Inflammatory macrophage treated with lipopolysaccharide for 1 hour (primary cell): Measurements from ENCODE around the gene ST8SIA3.
A peak's percentile ranks its signal among the peaks of the same experiment; 100 is the strongest.

Experiments used
- DNase-seq, 2 donors: peaks; one replicate each; pipeline ENCODE4 v3.0.0-alpha.2; 2020 to 2022

ST8SIA3 gene, protein sequence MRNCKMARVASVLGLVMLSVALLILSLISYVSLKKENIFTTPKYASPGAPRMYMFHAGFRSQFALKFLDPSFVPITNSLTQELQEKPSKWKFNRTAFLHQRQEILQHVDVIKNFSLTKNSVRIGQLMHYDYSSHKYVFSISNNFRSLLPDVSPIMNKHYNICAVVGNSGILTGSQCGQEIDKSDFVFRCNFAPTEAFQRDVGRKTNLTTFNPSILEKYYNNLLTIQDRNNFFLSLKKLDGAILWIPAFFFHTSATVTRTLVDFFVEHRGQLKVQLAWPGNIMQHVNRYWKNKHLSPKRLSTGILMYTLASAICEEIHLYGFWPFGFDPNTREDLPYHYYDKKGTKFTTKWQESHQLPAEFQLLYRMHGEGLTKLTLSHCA

DNA sequence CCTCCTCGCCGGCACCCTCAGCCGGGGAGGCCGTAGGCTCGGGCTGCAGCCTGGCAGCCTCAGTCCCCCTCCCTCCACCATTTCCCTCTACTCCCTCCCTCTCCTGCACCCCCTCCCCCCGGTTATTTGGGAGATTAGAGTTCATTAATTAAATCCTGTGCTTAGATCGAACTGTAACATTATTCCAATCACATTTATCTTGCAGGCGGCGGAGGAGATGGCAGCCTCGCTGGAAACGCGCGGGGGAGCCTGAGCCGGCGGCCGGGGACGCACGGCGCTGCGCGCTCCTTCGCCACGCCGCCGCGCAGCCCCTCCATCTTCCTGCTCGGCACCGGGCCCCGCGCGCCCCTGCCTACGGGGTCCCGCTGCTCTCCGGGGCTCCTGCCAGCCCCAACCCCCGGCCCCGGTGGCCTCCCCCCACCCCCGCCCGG lies at the start of gene ST8SIA3:
TSS of gene ST8SIA3 (plus strand) at position 287 of the 431 bp plus-strand sequence. CDS start 290 bp downstream, outside the sequence.
- no peak for DNase-seq

DNA sequence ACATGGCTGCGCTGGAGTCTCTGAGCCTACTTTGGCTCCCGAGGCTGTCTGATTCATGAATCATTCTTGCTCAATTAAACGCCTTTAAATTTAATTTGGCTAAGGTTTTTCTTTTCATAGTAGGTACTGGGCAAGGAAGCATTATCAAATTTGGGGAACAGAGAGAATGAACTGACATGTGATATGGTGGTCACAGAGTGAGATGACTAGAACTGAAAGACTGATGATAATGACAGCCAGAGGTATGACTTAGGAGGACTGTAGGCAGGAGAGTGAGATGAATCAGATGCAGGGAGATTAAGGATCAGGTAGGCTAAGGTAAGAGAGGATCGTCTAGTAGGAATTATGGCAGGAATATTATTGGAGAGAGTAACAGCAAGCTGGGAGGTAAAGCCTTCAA lies 40.9 kb upstream of the ST8SIA3 start:
- no peak for DNase-seq

DNA sequence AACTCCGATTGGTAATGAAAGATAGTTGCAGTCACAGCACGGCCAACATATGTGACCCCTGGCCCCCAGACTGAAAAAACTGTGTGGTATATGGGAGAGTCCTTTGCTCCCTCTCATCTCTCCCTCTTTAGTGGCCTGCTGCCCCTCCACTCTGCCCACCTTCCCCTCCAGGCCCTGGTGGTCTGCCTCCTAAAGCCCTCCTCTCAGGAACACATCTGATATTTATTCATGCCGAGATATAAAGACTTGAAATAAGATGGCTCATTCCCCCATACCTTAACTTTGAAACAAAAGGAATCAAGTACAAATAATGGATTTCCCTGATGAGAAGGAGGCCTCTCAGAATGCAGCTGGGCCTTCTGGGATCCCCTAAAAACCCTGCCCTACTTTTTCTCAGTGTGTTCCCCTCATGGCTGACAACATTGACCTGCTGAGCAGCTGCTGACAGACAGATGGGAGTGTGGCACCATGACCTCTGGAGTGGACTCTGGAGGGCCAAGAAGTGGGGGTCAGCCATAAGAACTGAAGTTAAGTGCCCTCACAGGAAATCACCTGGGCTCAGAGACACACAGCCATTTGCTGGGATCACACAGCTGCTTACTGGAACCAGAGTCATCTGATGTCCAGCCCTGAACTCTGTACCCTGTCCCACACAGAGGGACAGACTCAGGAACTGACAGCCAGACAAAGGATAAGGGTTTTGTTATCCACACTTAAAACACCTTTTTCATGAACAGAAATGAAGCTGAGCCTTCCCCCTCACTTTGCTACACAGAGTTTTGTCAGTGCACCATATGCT lies 39.8 kb upstream of the ST8SIA3 start:
- no peak for DNase-seq

DNA sequence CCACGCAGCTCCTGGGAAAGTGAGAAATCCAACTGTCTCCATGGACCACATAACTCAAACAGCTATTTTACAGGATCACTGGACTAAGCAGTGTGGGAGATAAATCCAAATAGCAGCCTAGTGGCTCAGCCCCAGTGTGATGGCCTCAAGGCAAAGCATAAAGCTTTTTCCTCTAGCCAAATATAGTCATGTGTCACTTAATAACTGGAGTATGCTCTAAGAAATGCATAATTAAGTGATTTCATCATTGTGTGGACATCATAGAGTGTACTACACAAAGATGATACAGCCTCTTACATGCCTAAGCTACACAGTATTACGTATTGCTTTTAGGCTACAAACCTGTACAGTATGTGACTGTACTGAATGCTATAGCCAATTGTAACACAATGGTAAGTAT lies 31.8 kb upstream of the ST8SIA3 start:
- DNase-seq, result no peak

DNA sequence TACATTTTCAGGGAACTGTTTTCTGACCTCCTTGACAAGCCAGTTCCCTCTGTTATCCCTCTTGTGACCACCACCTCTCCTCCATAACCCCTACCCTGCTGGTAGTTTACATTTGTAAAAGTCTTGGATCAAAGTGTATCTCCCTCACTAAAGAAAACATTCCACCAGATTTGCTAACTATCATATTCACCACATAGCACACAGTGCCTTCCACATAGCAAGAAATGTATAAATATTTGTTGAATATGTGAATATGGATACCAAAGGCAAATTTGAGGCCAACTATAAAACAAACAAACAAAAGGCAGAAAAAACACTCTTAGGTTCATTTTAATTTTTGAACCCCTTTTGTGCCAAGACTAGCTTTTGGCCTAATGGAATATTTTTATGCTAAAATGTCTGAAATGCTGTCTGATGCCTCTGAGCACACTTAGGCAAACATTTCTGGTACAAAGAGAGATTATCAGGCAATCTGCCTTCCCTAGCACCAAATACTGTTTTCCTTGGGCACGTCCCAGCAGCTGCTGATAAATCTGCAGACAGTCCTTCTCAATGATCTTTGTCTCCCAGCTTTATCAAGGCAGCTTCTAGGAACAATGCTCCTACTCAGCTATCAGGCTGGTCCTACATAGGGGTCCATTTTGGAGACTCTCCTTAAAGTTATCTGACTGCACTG lies 26.7 kb upstream of the ST8SIA3 start:
- DNase-seq, result no peak

DNA sequence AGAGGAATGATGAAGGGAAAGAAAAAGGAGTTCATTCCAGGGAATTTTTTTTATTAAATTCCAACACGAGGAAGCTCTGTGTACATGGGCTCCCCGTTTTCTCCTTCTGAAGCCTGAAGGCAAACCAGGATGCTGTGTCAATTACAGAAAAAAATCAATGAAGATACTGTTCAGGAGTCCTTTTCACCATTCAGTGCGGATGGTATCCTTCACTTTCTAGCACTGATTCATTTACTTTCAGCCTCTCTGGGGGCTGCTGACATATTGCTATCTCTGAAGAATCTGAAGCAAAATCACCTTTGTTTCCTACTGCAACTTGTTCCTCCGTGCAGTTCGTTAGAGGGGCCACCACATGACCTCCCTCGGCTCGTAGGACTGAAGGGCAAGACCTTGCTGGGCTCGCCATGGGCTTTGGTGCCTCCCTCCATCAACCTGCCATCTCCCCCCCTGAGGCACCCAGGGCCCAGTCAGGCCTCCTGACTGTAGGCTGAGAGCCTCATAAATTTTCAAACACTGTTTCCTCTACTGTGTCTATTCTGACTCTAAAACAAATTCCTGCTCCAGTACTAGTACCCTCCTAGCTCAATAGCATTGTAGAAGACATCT lies 25.5 kb upstream of the ST8SIA3 start:
- no peak for DNase-seq

DNA sequence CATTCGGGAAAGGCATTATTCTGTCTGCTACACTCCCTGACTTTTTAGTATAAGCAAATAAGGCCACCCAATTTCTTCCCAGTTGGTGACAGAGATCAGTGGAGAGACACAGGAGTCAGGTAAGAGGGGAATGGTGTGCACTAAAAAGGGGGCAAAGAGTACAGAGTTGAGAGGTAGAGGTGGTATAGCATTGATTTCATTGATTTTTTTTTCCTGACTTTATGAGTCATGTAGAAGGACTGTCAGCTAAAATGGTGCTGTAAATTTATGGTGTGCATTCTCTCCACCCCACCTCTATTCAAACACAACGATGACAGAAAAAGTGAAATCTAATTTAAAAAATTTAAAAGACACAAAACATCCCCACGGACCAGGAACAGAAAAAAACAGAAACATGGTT lies 23.7 kb upstream of the ST8SIA3 start:
- no peak for DNase-seq

DNA sequence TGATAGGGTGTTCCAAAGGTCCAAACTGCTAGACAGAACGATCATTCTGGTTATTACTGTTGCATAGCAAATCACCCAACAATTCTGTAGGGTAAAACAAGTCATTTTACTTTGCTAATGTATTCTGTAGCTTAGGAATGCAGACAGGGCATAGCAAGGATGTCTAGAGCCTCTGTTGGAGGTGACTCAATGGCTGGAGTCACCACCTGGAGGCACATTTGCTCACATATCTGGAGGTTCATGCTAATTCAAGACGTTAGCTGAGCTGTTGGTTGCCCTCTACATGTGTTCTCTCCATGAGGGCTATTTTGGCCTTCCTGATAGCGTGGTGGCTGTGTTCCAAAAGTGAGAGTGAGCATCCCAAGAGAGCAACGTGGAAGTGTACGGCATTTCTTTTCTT lies 22.5 kb upstream of the ST8SIA3 start:
- no peak for DNase-seq

DNA sequence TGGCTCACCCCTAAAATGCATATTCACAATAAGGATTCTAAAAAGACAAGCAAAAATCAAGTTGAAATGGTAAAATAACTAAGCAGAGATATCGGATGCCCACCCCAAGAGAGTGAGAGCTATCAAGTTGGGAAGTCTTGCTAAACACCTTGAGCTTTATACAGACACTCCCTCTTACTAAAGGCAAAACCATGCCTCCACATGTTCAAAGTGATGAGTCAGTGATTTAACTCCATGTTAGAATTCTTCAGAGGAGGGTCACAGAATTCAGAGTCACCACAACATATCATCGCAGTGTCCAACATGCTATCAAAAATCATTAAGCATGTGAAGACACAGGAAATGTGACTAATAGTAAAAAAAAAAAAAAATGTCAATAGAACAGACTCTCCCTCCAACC lies 20.6 kb upstream of the ST8SIA3 start:
- no peak for DNase-seq

DNA sequence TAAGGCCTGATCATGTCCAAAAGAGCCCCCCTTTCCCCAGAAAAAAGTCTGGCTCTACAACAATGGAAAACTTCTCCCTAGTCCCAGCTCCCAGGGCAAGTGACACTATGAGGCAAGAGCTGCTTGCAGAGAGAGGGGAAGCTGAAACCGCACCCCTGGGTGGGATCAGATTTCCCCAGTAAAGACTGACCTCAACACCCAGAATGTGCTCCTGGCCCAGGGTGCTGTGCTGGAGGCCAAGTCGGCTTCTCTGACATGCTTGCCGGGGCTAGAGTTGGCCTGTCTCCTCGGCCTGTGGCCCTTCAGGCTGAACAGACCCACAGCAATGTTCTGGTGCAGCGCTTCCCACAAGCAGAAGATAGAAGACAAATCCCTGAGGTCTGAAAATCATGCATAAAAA lies 18.4 kb upstream of the ST8SIA3 start:
- DNase-seq, result no peak

DNA sequence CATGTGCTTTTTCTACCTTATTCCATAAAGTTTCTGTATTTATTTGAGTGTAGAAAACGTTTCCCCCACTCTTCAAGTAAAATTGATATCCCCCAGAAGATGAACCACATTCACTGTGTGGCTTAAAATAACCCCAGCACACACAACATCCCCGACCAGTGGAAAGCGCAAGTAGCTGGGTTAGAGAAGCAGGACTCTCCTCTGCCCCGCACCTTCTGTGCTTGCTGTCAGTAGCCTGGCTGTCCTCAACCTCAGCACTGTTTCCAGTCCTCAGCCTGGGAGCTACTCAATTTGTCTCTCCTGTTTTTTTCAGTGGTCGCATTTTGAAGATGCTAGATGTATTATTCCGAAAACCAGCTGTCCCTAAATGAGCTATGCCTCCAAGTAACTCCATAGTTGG lies 18.0 kb upstream of the ST8SIA3 start:
- no peak for DNase-seq

DNA sequence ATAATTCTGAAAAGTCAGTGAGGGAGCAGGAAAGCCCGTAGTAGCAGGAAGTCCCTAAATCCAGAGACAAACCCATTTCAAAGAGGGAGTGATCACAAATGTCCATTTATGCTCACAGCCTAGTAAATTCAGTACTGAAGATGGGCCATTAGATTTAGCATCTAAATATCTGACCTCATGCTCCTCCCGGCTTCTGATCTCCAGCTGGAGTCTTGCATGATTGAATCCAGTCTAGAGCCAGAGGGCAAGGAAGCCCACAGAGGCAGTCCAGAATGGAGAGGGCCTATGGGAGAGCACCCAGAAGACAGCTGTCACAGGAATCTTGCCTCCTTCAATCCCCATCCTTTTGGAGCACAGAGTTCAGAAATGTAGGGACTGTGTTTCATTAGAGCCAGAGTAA lies 16.0 kb upstream of the ST8SIA3 start:
- no peak for DNase-seq

DNA sequence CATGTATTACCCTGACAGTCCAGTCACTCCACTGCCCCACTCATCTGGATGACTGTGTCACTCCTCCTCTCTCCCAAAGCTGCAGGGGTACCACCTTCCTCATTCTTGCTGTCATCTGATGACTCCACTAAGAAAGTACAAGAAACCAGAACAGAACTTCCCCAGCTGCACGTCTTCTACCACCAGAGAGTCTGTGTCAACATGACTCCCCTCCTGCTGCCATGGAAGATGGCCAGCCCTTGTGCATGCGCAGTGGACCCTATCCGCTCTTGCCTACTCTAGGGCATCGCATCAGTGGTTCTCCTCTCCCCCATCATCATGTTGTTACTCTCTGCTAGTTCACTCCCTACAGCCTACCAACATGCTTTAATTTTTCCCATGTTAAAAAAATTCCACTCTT lies 14.5 kb upstream of the ST8SIA3 start:
- DNase-seq, result no peak

DNA sequence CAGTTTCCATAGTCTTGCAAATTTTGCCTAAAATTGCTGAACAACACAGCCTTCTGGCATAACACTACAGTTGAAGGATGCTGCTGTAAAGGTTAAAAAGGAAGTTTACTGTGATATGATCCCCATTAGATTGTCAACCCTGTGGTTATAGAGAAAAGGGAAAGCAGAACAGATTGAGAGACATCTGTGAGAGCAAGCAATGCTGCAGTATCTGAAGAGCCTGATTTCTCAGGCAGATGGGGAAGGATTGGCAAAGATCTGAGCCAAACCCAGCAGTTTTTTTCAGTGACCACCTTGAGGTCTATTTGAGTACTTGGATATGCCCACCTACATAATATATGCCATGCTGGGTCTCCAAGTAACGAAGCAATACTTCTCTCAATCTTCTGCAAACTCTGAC lies 8.5 kb upstream of the ST8SIA3 start:
- DNase-seq, result no peak

DNA sequence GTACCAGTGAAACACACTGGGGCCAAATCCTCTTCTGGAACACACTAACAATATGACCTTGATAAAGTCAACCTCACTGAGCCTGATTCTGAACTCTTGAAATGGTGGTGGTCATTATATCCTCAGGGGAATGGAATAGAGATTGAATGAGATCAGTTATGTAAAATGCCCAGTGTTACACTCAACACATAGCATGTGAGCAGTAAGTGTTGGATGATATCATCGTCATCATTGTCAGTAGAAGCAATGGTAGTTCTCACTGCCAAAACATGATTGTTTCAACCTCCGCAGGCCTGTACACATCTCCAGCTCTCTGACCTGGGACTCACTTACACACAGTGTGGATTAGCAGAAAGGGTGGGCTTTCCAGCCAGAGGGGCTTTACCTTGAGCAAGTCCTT lies 5.5 kb upstream of the ST8SIA3 start:
- no peak for DNase-seq

DNA sequence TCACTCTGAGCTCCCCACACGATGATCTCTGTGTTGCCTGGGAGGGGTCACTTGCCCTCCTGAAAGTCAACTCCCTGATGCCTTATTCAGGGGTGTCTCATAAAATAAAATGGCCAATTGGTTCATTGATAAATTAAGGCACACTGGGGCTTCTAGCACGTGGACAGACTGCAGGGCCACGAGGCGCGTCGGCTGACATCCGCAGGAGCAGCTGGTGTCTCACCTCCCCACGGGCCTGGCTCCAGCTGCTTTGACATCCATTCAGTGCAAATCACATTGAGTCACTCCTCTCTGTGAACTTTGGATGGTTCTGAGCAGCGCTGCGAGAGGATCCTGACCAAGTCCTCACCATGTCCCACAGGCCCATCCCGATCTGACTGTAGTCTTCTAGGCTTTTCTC lies 4.6 kb upstream of the ST8SIA3 start:
- no peak for DNase-seq

DNA sequence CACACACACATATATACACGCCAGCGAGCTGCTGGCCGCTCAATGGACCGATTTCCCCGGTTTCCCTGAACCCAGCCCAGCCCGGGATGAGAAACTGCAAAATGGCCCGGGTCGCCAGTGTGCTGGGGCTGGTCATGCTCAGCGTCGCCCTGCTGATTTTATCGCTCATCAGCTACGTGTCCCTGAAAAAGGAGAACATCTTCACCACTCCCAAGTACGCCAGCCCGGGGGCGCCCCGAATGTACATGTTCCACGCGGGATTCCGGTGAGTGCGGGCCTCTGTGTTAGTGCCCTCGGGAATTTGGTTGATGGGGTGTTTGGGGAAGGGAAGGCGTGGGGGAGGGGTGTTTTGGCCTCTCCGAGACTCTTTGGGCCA lies 392 bp downstream of the ST8SIA3 start:
- DNase-seq, result no peak

DNA sequence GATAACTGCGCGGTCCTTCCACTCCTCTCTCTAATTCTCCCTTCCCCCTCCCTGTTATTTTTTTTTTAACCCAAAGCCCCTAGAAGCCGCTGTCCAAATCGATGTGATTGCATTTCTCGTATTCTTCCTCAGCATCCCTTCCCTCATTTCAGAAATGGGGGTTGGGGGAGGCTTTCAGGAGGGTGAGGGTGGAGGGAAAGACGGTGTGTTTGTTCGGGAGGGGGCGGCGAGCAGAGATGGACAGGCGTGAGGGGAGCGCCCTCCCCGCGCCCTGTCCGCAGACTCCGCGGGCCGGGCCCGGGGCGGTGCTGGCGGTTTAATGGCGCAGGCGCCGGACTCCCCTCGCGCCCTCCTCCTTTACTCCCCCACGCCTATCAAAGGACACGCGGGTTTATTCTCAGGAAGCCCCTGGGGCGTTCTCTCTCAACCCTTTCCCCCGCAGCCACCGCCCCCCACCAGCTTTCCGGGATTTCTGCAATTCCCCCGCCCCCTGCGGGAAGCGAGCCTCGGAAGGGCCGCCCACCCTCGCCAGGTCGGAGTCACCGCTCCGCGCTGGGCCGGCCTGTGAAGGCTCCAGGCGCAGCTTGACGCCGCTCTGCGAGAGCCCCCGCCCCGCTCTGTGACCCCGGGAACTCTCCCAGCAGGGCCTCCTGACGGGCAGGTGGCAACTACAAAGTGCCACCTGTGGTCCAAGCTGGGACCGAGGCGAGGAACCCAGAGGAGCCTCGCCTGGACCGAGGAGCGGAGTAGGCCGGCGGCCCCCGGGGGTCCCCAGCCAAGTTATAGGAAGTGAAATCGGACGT lies 981 bp downstream of the ST8SIA3 start:
- no peak for DNase-seq

DNA sequence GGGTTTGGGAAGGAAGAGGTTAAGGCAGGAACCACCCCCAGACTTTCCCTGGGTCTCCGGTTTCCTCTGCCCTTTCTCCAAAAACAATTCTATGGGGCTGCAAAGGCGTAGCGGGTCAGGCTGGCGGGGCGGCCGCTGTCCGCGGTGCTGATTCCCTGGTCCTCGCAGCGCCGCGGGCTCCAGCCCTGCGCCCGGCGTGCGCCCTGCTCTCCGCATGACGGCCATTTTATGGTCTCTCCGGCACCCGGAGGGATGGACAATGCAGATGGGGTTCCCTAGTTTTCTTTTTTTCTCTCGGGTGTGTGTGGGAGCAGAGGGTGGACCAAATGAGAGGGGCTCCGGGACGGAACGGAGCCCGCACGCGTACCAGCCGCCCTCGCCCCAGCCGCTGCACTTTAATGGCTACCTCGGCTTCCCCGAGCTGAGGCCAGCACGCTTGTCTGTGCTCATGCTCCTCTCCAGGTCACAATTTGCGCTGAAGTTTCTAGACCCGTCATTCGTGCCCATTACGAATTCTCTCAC lies 1.6 kb downstream of the ST8SIA3 start:
- DNase-seq, result peak in 1 of 2 donors; percentile 5

DNA sequence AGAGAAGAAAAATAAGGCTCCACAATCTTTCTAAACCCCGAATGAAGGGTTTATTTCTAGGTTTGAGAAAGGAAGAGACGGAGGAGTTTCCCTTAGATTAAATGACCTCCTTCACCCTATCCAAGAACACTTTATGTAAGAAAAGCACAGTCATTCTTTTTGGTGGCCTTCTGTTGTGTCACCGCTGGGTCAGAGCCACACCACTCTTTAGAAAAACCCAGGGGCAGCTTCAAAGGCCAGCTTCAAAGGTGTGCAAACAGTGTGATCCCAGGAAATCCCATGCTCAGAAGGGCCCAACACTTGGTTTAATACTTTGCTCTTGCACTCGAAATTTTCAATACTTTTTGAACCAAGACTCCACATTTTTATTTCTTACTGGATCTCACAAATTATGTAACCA lies 7.1 kb downstream of the ST8SIA3 start:
- no peak for DNase-seq

DNA sequence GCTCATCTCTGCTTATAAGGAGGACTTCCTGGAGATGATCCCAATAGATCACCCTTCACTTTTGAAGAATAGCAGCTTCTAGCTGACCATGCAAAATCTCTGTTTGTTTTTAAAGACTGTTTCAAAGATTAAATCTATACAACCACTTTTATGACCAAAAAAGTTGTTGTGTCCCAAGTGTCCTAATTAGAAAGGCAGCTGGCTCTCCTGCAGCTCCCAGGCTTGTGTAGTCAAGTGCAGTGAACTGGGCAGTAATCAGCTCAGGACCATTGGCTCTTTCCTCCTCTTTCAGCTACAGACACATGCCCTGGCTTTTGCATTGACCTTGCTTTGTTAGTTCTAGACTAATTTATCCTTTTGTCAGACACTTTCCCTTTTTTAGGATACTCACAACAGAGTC lies 10.4 kb downstream of the ST8SIA3 start:
- DNase-seq, result no peak

DNA sequence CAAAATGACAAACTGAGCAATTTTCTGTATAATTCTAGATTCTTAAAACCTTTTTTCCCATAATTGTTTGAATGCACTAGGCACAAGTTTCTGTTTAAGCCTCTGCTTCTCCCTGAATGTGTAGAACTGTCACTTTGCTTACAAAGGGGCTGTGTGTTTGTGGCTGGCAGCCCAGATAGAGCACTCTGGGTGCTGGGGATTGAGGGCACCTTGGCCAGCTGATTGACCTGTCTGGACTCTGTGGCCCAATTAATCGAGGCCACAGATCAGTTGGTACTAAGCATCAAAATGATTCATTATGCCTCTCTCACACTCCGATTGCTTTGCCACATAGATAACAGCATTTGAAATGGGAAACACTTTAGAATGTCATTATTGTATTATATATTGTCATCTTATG lies 12.1 kb downstream of the ST8SIA3 start:
- DNase-seq, result no peak
